GM19468 (cell line): ENCODE results near the gene CGB5.

Experiments
- ATAC-seq: cut with Tn5 transposase; IDR thresholded peaks from one replicate; pipeline ENCODE4 v1.9.1; 2021; ENCODE audit warnings: mild to moderate bottlenecking, moderate library complexity, moderate number of reproducible peaks; ENCODE audit not compliant: unreplicated experiment; ENCODE audit errors: extremely low read depth

The CGB5 gene

GRCh38 chr19:49085020-49085867, 41.6 kb downstream of the CGB5 start, which contains the start of gene SNRNP70:
TSS of gene SNRNP70 (plus strand) at chr19:49085451. CDS start at chr19:49086415, 964 bp downstream.
- peak; percentile 68 for ATAC-seq

DNA sequence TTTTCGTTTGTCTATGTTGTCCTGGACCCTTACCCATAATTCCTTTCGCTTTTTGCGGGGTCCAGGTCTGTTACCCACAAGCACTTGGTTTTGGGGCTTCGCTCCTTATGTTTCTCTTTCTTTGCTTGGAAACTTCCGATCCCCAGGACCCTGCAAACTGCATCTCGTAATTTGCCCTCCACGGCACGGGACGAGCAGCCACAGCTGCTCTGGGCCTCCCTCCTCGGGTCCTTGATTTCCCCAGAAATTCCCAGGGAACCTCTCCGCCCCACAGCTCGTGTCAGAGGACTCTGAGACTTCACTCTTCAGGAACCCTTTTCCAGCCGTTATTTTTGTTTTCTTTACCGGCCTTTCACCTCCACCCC, 42.2 kb downstream of the CGB5 start:
- no peak for ATAC-seq

DNA sequence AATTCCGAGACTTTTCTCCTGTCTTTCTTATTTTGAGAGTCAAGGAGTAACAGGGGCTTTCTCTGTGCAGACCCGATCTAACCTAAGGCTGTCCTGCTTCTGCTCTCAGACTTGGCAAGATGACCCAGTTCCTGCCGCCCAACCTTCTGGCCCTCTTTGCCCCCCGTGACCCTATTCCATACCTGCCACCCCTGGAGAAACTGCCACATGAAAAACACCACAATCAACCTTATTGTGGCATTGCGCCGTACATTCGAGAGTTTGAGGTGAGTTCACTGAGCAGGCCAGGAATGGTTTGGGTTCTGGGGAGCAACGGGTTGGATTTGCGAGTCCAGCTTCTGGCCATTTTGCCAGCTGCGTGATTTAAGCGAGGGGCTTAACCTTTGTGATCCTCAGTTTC, 42.6 kb downstream of the CGB5 start:
- no peak for ATAC-seq

DNA sequence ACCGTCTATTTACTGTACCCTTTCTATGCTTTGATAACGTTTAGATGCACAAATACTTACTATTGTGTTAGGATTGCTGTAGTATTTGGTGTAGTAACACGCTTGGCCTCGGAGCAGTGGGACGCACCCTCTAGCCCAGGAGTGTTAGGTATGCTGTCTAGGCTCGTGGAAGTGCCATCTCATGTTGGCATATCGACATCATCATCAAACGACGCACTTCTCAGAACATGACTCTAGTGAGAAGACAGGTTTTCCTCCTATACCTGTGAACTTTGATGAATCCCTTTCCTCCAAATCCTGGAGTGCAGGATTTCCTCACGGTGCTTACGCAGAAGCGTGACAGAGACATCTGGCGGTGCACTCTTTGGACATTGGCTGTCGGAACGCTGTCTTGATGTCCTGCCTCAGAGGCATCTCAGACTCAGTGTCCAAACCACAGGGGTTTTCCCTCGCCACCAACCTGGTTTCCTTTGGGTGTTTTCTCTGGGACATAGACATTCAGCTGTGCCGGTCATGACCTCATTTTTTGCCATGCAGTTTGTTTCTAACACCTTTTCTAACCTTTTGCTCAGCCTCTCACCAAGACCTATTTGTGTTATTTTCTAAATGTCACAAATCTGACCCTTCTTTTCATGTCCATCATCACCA, 47.9 kb downstream of the CGB5 start:
- ATAC-seq = no peak

GRCh38 chr19:49092686-49093085, 49.0 kb downstream of the CGB5 start:
- no peak for ATAC-seq
